ENCODE results near the gene ZNF155. TPM values are rescaled to one million over a fixed set of nuclear protein-coding genes. Genes with fewer than 3 reads are reported as not detected.

Gene ZNF155
- total RNA-seq, 1 donor from 2014 or later: not detected

DNA sequence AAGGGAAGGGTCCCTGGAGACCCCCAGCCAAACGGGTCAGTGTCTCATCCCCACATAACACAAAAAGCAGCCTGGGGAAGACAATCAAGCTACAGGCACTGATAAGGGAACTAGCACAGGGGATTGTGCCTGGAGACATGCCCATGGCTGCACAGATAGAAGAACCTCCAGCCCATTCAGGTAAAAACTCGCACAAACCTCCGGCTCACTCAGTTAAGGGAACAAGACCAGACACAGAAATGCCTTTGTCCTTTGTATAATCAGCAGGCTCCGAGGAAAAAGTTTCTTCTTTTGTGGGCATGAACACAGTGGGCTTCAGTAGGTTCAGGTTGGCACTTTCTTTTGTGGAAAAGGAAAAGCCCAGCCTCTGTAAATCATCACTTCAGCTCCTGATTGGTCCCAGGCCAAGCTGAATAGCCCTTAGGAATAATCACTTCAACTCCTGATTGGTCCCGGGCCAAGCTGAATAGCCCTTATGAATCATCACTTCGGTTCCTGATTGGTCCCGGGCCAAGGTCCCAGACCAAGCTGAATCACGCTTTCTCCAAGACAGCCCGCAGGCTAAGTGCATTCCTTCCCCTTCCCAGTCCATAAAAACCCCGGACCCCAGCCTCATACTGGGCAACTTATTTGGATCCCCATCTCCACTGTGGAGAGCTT, 13.8 kb downstream of the ZNF155 start:
- H3K4me3 ChIP-seq: no peak overlapping the region
- TF ChIP-seq, protein P1, sequence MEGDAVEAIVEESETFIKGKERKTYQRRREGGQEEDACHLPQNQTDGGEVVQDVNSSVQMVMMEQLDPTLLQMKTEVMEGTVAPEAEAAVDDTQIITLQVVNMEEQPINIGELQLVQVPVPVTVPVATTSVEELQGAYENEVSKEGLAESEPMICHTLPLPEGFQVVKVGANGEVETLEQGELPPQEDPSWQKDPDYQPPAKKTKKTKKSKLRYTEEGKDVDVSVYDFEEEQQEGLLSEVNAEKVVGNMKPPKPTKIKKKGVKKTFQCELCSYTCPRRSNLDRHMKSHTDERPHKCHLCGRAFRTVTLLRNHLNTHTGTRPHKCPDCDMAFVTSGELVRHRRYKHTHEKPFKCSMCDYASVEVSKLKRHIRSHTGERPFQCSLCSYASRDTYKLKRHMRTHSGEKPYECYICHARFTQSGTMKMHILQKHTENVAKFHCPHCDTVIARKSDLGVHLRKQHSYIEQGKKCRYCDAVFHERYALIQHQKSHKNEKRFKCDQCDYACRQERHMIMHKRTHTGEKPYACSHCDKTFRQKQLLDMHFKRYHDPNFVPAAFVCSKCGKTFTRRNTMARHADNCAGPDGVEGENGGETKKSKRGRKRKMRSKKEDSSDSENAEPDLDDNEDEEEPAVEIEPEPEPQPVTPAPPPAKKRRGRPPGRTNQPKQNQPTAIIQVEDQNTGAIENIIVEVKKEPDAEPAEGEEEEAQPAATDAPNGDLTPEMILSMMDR (IDR thresholded peaks at IDR 0.05): no peak
- H3K27me3 ChIP-seq: no peaks in the 10 kb centered on the region
- DNase-seq (ENCODE audit: low spot score in 2 of 2): no peak
- H3K4me1 ChIP-seq: peaks cover 0 to 3% of the 10 kb centered on the region in 2 donors
- H3K9me3 ChIP-seq: peaks cover 10 to 63% of the 10 kb centered on the region in 2 donors
- peaks cover 37 to 44% of the 10 kb centered on the region in 2 donors for H3K36me3 ChIP-seq
- H3K27ac ChIP-seq: no peak overlapping the region
- intact Hi-C loops (cut with DNase I): no loop called here

DNA sequence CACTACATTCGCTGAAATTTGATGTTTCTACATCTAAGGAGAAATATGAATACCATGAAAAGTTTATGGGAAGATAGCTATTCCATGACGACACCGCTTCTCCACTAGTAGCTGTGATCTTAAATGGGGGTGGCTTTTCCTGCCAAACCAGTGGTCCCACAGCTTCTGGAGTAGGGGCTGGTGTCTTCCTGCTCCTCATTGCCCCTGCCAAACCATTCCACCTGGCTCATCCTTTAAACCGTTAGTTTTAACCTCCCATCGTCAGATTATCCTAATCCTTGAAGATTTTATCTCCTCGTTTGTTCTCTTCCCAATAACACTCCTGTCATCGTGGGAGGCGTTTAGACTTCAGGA, 18.2 kb downstream of the ZNF155 start:
- Histone ChIP-seq H3K9me3 (peaks cover 14 to 35% of the 10 kb centered on the region in 2 donors), H3K4me3 (peak overlapping the region; percentile 78 to 80), H3K36me3 (peaks cover 7 to 12% of the 10 kb centered on the region in 2 donors), H3K27ac (peak overlapping the region; percentile 53 to 69), H3K27me3 (no peaks in the 10 kb centered on the region), H3K4me1 (peaks cover 0 to 9% of the 10 kb centered on the region in 2 donors)
- no peak for DNase-seq (ENCODE audit: low spot score in 2 of 2)
- intact Hi-C loops (cut with DNase I): loop anchor here (1.0 to 5.0 kb wide), 9 partner anchors 18 to 211 kb away; partner anchors contain the start of genes ZNF155, ZNF221, ZNF222 and ZNF225
- TF ChIP-seq, protein P1 (IDR thresholded peaks at IDR 0.05): no peak

DNA sequence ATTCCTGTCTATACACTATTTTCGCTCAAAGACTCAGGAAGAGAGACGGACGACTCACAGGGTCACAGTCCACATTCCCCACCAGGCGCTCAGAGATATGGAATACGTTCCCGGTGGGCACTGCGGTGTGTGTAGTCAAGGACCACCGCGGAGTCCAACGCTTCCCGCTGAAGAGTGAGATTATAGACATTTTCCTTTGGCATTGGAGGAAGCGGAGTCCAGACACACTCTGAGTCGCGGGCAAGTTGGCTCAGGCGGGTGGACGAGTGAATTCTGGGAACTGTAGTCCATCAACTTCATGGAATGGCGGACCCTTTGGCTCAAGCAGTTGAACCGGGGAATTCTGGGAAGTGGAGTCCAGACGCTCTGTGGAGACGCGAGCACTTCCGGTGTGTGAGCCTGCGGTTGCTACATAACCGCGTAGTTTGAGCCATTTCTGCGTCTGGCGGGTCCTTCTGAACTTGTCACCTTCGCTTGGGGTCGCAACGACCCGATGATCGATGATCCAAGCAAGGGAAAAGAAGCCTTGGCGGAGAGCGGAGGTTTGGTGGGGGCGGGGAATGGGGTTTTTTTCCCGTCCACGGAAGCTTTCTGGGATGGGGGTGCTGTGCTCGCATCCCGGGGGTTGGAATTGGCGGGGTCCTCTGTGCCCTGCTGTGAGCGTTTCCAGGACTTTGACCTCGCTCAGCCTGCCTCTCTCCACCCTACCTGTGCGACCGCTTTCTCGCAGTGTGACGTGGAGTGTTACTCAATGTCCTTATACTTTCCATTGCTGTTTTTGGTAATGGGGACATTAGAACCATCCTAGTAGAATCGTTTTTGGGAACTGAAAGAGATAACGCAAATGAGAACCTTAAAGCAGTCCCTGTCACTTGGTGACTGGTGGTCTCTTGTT, 18.8 kb downstream of the ZNF155 start, which contains the start of gene ZNF230:
ZNF230 (plus strand) TSS at position 392 of the 895 bp plus-strand sequence. CDS start 4,122 bp downstream, outside the sequence.
- Histone ChIP-seq H3K27me3 (no peaks in the 10 kb centered on the region), H3K4me1 (peaks cover 0 to 9% of the 10 kb centered on the region in 2 donors), H3K9me3 (peaks cover 13 to 35% of the 10 kb centered on the region in 2 donors), H3K27ac (peak within 1 kb of the TSS; percentile 53 to 69), H3K4me3 (peak within 1 kb of the TSS; percentile 78 to 80), H3K36me3 (peaks cover 13 to 19% of the 10 kb centered on the region in 2 donors)
- intact Hi-C loops (cut with DNase I): loop anchor here (1.0 to 5.0 kb wide), 10 partner anchors 19 to 210 kb away; partner anchors contain the start of genes ZNF155, ZNF221, ZNF222 and ZNF225
- peak; percentile 76 to 97 for DNase-seq (ENCODE audit: low spot score in 2 of 2)
- TF ChIP-seq, protein P1 (IDR thresholded peaks at IDR 0.05): no peak

DNA sequence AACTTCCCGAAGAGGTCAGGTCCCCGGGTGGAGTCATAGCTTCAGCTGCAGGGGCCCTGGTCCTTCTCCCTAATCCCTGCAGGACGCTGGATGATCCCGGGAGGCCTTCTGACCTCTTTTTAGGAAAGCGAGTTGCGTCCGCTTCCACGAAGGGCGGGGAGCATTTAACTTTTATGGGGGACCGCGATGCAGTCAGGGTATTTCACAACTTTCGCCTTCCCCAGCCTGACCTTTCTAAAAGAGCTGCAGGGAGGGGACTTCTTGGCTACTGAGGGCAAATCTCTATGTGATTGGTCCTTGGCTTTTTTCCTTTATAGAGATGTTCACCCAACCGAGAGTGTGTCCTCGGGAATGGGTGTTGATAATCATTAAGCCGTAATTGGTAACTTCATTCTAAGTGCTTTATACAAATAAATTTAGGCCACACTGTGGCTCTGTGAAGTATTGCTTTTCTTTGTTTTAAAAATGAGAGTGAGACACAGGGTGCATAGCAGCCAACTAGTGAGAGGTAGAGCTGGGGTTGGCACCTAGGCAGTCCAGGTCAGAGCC, 19.5 kb downstream of the ZNF155 start:
- DNase-seq (ENCODE audit: low spot score in 2 of 2): no peak
- intact Hi-C loops (cut with DNase I): loop anchor here (1.0 to 5.0 kb wide), 4 partner anchors 69 to 209 kb away; partner anchors contain the start of genes ZNF227, ZNF234, ZNF283 and ZNF284
- Histone ChIP-seq H3K9me3 (peaks cover 14 to 35% of the 10 kb centered on the region in 2 donors), H3K36me3 (peaks cover 20 to 26% of the 10 kb centered on the region in 2 donors), H3K27ac (no peak overlapping the region), H3K4me3 (peak overlapping the region; percentile 78 to 80), H3K27me3 (no peaks in the 10 kb centered on the region), H3K4me1 (peaks cover 0 to 9% of the 10 kb centered on the region in 2 donors)
- TF ChIP-seq, protein P1 (IDR thresholded peaks at IDR 0.05): no peak

DNA sequence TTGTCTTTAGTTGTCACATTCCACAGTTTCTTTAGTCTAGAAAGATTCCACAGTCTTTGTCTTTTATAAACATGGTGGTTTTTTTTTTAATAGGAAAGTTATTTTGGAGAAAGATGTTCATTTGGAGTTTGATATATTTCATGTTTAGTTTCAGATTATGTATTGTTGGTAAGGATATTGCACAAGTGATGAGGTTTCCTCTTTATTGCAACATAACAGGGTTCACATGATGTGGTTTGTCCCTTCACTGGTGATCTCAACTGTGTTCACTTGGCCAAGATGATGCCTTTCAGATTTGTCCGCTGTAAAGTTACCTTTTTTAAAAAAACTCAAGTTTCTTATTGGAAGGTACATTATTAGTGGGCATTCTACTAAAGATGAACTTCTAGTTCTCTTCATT, 22.0 kb downstream of the ZNF155 start:
- H3K27ac ChIP-seq: no peak overlapping the region
- no peak overlapping the region for H3K4me3 ChIP-seq
- intact Hi-C loops (cut with DNase I): no loop called here
- H3K9me3 ChIP-seq: peaks cover 26 to 51% of the 10 kb centered on the region in 2 donors
- TF ChIP-seq, protein P1 (IDR thresholded peaks at IDR 0.05): no peak
- no peak for DNase-seq (ENCODE audit: low spot score in 2 of 2)
- peaks cover 44 to 50% of the 10 kb centered on the region in 2 donors for H3K36me3 ChIP-seq
- H3K27me3 ChIP-seq: no peaks in the 10 kb centered on the region
- peaks cover 0 to 9% of the 10 kb centered on the region in 2 donors for H3K4me1 ChIP-seq
